HG03280 (cell line): ENCODE data around the gene ROBO1.

Experiments
- ATAC-seq: cut with Tn5 transposase; IDR thresholded peaks from one replicate; pipeline ENCODE4 v1.9.1; 2021; ENCODE audit warnings: mild to moderate bottlenecking, moderate library complexity; ENCODE audit not compliant: unreplicated experiment

The ROBO1 gene

GRCh38 chr3:79672075-79672474 lies 95.7 kb downstream of the ROBO1 start:
- ATAC-seq, result no peak

DNA sequence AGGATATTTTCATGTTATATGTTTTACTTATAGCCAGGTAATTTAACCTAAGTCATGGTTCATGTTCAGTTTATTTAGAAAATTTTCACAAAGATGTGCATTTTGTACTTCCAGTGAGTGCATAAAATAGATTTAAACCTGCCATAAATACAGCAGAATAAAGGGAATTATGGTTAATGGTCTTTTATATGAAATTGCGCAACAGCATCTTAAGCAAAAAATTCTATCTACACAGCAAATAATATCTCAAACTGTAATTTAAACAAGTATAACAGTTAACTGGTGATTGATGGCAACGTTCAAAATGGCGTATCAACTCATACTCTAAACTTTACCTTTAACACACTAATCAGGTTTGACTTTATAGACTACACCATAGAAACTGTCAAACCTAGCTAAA lies 97.6 kb downstream of the ROBO1 start:
- ATAC-seq, result no peak

DNA sequence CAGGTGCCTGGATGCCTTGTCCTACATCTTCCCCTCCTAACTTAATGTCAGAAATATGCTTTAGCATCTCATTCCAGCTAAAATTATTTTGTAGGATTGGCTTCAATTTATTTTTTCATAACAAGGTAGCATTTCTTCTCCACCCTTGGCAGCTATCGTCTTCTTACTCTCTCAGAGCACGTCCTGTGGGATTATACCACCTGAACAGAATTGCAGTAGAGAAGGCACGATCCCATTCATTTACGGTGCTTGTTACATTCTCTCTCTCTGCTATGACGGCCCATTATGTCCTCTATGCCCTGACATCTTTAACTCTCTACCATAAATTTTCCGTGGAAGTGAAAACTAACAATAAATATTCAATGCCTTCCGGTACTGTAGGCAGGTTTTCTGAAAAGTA lies 103.3 kb downstream of the ROBO1 start:
- no peak for ATAC-seq

- ATAC-seq, result no peak
Measured at GRCh38 chr3:79661896-79662295, 105.9 kb downstream of the ROBO1 start.

DNA sequence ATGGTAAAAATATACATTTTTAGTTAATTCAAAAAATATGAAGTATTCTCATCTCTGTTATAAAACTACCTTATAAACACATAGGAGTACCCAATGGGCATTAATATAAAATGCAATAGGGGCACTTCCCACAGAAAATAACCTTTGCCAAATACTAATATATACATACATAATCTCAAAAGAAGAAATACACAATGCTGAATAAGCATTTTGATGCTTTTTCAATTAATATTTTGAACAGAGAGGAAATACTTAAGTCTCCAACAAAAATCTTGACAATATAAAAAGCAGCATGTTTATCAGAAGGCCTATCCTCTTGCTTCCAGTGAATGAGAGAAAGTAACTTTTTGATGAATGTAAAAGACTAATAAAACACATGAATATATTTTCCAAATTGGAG lies 110.7 kb downstream of the ROBO1 start:
- ATAC-seq, result no peak

GRCh38 chr3:79654019-79654418 lies 113.8 kb downstream of the ROBO1 start:
- ATAC-seq, result no peak

- no peak for ATAC-seq
Measured at GRCh38 chr3:79653266-79653830, 114.5 kb downstream of the ROBO1 start.

- ATAC-seq, result no peak
Measured at GRCh38 chr3:79651536-79652065, 116.2 kb downstream of the ROBO1 start.

DNA sequence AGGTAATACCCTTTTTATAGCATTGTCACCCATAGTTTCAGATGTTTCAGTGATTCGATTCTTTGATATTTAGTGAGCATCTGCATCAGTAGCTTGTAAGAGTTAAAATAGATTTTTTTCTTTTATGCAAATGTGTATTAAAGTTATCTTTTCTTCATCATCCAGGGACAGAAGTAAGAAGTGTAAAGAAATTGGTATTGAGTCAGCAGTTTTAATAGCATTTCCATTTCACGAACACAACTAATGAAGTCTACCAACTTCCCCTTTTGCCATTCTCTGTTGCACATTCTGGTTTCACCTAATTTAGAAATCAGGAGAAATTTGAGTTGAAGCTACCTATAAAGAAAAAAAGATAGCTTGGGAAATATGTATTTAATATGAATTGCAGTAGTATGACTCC lies 127.9 kb downstream of the ROBO1 start:
- ATAC-seq, result no peak

DNA sequence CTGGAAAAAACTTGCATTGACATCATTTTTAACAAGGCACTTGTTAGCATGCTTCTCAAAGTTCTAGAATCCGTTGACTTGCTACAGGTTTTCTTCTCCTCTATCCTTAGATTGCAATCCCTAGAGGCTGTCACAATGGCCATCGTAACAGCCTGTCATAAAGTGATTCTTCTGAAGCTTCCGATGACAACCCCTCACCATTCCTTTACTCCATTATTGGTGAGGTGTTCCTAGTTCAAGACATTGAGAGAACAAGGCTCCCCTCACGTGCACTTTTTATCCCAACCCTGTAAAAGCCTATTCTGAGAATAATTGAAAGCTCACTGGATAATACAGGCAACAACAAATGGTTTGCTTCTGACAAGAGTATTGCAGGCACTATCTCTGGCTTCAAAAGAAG lies 131.4 kb downstream of the ROBO1 start:
- ATAC-seq, result no peak

DNA sequence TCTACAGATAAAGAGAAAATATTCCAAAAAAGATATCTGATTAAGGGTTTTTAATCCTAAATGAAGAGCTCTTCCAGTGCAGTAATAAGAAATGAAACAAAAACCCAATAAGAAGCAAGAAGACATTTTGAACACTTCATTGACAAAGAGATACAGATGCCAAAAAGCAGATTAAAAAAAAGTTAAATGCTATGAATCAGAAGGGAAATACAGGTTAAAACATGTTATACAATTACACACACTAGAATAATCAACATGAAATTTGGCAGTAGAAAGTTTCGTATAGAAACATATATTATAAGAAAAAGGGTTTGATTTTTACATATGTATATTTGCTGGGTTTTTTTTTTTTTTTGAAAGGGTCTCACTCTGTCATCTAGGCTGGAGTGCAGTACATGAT lies 135.0 kb downstream of the ROBO1 start:
- ATAC-seq, result no peak

DNA sequence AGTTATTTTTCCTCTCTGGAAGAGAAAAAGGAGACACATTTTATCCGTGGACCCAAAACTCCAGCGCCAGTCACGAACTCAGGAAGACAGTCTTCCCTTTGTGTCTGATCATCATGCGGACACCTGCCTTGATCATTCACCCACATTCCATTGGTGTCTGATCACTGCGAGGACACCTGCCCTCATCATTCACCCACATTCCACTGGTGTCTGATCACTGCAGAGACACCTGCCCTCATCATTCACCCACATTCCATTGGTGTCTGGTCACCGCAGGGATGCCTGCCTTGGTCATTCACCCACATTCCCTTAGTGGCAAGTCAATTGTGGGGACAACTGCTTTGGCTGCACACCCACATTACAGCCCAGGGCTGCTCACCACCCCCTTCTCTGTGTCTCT lies 148.9 kb downstream of the ROBO1 start:
- no peak for ATAC-seq

- no peak for ATAC-seq
Measured at GRCh38 chr3:79606414-79606813, 161.4 kb downstream of the ROBO1 start.

DNA sequence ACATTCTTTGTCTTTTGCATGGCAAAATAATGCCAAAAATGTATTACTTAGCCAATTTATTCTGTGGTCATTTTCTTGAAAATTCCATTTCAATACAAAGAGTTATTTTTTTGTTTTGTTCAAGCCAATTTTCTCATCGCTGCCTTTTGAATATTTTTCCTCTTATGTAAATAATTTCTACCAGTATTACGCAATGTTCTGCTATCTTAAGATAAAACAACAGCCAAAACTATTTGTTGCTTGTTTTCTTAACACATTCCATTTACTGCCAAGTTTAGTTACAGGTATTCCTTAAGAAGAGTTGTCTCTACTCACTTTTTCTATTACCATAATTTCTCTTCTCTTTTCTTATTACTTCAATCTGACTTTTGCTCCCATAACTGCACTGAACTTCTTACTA lies 163.1 kb downstream of the ROBO1 start:
- ATAC-seq, result no peak

- ATAC-seq, result no peak
Measured at GRCh38 chr3:79602385-79602784, 165.4 kb downstream of the ROBO1 start.

GRCh38 chr3:79598594-79598993 lies 169.2 kb downstream of the ROBO1 start:
- no peak for ATAC-seq

DNA sequence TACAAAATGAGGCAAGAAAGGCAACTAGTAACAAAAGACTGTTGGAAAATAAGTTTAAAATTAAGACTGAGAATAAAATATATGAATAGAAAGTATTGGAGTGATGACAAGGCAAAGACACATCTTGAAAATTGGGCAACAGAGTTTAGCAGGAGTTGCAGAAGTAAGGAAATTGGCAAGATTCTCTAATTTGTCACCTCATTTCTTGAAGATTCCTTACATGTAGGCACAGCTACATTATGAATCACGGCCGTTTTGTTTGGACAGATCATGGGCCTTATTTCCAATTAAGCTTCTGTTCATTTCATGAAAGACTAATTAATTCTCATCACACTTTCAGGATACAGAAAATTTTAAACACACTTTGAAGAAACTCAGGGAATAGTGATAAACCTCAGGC lies 170.1 kb downstream of the ROBO1 start:
- ATAC-seq, result no peak

DNA sequence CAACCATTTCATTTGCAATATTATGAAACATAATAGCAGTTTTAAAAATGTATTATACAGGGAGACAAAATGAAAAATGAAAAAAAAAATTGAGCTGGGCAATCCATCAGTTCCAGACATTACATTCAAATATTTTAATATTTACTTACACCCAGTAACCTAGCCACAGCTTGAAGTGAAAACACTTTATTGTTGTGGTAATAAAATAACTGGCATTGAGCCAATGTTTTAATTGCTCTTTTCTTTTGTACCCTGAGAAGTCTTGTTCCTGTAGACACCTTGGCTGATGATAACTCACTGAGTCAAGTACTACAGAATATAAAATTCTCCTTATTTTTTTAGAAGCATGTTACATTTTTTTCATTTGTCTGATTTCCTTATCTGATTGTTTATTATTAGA lies 180.6 kb downstream of the ROBO1 start:
- ATAC-seq, result no peak

DNA sequence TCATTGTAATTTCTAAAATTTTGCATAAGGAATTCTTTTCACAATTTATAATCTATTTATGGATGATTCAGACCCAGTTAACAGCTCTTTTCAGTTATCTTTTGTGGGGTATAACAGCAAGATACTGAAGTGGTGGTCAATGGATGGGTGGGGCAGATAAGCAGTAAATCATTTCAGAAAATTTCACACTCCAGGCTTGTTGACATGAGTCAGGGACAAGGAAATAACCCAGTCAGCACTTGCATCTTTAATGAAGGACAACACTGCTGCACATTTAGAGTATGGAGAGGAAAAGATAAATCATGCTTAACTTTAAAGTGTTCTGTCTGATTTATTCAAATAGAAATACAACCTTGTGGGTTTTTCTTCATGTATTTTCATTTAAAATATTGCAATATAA lies 181.6 kb downstream of the ROBO1 start:
- no peak for ATAC-seq

GRCh38 chr3:79572930-79573329 lies 194.9 kb downstream of the ROBO1 start:
- no peak for ATAC-seq

GRCh38 chr3:79568938-79569337 lies 198.9 kb downstream of the ROBO1 start:
- no peak for ATAC-seq

DNA sequence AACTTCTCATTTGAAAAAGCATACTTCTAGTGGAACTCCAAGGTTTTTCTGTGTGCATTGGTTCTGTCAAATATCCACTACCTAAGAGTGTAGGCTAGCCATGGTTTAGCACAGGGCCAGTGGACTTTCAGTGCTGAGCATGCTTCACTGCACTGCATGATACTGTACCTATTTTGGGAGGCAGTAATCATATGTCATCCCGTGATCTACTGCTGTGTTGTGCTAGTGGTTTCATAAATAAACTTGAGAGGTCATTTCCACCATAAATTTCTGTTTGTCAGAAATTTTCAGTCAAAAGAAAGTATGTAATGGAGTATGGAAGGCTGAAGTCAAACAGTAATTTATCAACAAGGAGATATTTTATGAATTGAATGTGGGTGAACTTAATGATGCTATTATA lies 203.6 kb downstream of the ROBO1 start:
- ATAC-seq, result no peak

DNA sequence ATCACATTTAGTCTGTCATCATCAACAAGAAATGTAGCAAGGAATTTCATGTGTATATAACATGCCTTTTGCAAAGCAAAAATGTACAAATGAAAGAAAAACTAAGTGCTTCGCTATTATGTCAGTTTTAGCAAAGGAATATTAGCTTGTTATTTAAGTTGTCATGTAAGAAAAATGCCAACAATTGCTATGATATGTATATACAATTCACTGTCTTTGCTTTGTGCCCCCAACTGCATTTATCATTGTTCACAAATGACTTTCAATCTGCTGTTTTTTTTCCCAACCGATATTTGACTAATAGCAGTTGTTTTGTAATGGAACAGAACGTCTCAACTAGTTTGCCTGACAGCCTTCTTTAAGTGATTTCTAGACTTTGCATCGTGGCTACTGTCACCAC lies 207.1 kb downstream of the ROBO1 start:
- ATAC-seq, result no peak
